ENCODE measurements around the gene DNAJB13. TPM values are rescaled to one million over a fixed set of nuclear protein-coding genes. Genes with fewer than 3 reads are reported as not detected.
A peak's percentile ranks its signal among the peaks of the same experiment; 100 is the strongest.

Gene DNAJB13
- total and polyA plus RNA-seq, 8 donors, result 0.22 to 2.1 (median 0.47) TPM

GRCh38 chr11:73997120-73997770, 46.4 kb downstream of the DNAJB13 start:
- Histone ChIP-seq H3K4me3 (no peak overlapping the region), H3K27me3 (no peaks in the 10 kb centered on the region), H3K9me3 (no peaks in the 10 kb centered on the region), H3K27ac (no peak overlapping the region), H3K36me3 (no peaks in the 10 kb centered on the region), H3K4me1 (no peaks in the 10 kb centered on the region)
- TF ChIP-seq CTCF (IDR thresholded peaks at IDR 0.05), result no peak
- WGBS, 2 donors, result 83 to 95% methylated on average over 6 of the region's 6 CpGs
- FAIRE-seq (no peak), DNase-seq (no peak), ATAC-seq (no peak)
- intact Hi-C loops (cut with DNase I), result no loop called here

- Histone ChIP-seq H3K4me1 (no peaks in the 10 kb centered on the region), H3K27ac (no peak overlapping the region), H3K27me3 (no peaks in the 10 kb centered on the region), H3K9me3 (no peaks in the 10 kb centered on the region), H3K4me3 (no peak overlapping the region), H3K36me3 (no peaks in the 10 kb centered on the region)
- no peak for FAIRE-seq
- ATAC-seq, result no peak
- TF ChIP-seq CTCF (IDR thresholded peaks at IDR 0.05), result no peak
- DNase-seq, result no peak
- WGBS, 2 donors, result 87 to 89% methylated on average over 13 of the region's 13 CpGs
- intact Hi-C loops (cut with DNase I), result no loop called here
These were observed 48.2 kb downstream of the DNAJB13 start for GRCh38 chr11:73998846-73999575.

GRCh38 chr11:73999581-74000306, 48.9 kb downstream of the DNAJB13 start:
- no peaks in the 10 kb centered on the region for H3K9me3 ChIP-seq
- no peaks in the 10 kb centered on the region for H3K36me3 ChIP-seq
- WGBS, 2 donors, result 60 to 69% methylated on average over 8 of the region's 8 CpGs
- H3K27ac ChIP-seq, result no peak overlapping the region
- no peak for TF ChIP-seq CTCF (IDR thresholded peaks at IDR 0.05)
- intact Hi-C loops (cut with DNase I), result no loop called here
- no peaks in the 10 kb centered on the region for H3K27me3 ChIP-seq
- no peaks in the 10 kb centered on the region for H3K4me1 ChIP-seq
- peak in 2 of 4 donors; percentile 19 to 40 for ATAC-seq
- DNase-seq, result no peak
- no peak for FAIRE-seq
- H3K4me3 ChIP-seq, result no peak overlapping the region

GRCh38 chr11:74000307-74001133, 49.7 kb downstream of the DNAJB13 start:
- no peak for TF ChIP-seq CTCF (IDR thresholded peaks at IDR 0.05)
- FAIRE-seq, result no peak
- H3K36me3 ChIP-seq, result no peaks in the 10 kb centered on the region
- H3K27me3 ChIP-seq, result no peaks in the 10 kb centered on the region
- no peaks in the 10 kb centered on the region for H3K4me1 ChIP-seq
- no peak overlapping the region for H3K4me3 ChIP-seq
- no peak for ATAC-seq
- DNase-seq, result no peak
- H3K27ac ChIP-seq, result no peak overlapping the region
- 90 to 91% methylated on average over 14 of the region's 14 CpGs for WGBS, 2 donors
- intact Hi-C loops (cut with DNase I), result no loop called here
- H3K9me3 ChIP-seq, result no peaks in the 10 kb centered on the region

Data from pancreas (tissue), 10 donors.